CD4-positive, CD25-positive, alpha-beta regulatory T cell (primary cell): Measurements from ENCODE around the gene MAST2. TPM values are rescaled to one million over a fixed set of nuclear protein-coding genes. Genes with fewer than 3 reads are reported as not detected.

Experiments
- ATAC-seq, 2 donors: fragments of 150-1000 bp; cut with Tn5 transposase; one replicate each; pipeline ENCODE4 v1.10.0; 2021; ENCODE audit warnings: low read depth in 2 of 2, moderate number of reproducible peaks in 2 of 2, moderate library complexity in 1 of 2
- DNase-seq, 3 donors: peaks; one replicate each; pipeline versions ENCODE4 v3.0.0 to v3.0.0-alpha.2; 2012 to 2022; ENCODE audit warnings: mixed read lengths in 1 of 3
- H3K27ac ChIP-seq: one replicate; pipeline ENCODE4 v1.7.0; 2013; ENCODE audit warnings: mild to moderate bottlenecking, low read length; ENCODE audit not compliant: insufficient read depth, poor library complexity, severe bottlenecking
- H3K27me3 ChIP-seq: one replicate; pipeline ENCODE4 v1.7.0; 2013; ENCODE audit warnings: low read length; ENCODE audit not compliant: control insufficient read depth, insufficient read depth
- H3K36me3 ChIP-seq: one replicate; pipeline ENCODE4 v1.7.0; 2013; ENCODE audit warnings: mild to moderate bottlenecking, low read length, moderate library complexity; ENCODE audit not compliant: control insufficient read depth, insufficient read depth
- H3K4me1 ChIP-seq: 2 replicates; pipeline ENCODE4 v1.7.0; 2013; ENCODE audit warnings: mild to moderate bottlenecking, low read length; ENCODE audit not compliant: insufficient read depth, control insufficient read depth, poor library complexity, severe bottlenecking
- H3K4me3 ChIP-seq: one replicate; pipeline ENCODE4 v1.7.0; 2013; ENCODE audit warnings: low read depth, mild to moderate bottlenecking, low read length, moderate library complexity
- H3K9me3 ChIP-seq, 2 experiments: 1 replicate in 1 of 2; 2 replicates in 1 of 2; pipeline ENCODE4 v1.7.0; 2013; ENCODE audit warnings: low read length in 2 of 2, mild to moderate bottlenecking in 1 of 2, moderate library complexity in 1 of 2; ENCODE audit not compliant: control insufficient read depth in 2 of 2
- H3K27ac Mint-ChIP-seq, 3 donors: one replicate each; pipeline ENCODE4 v1.8.0; 2020 to 2022; ENCODE audit warnings: mild to moderate bottlenecking in 3 of 3, mixed read lengths in 3 of 3, moderate library complexity in 2 of 3
- H3K27me3 Mint-ChIP-seq: one replicate; pipeline ENCODE4 v1.8.0; 2022; ENCODE audit warnings: mild to moderate bottlenecking, mixed read lengths
- H3K36me3 Mint-ChIP-seq: one replicate; pipeline ENCODE4 v1.8.0; 2020; ENCODE audit warnings: mixed read lengths
- H3K4me1 Mint-ChIP-seq, 4 donors: one replicate each; pipeline ENCODE4 v1.8.0; 2020 to 2022; ENCODE audit warnings: mixed read lengths in 4 of 4, mild to moderate bottlenecking in 1 of 4
- H3K4me3 Mint-ChIP-seq, 4 donors: one replicate each; pipeline ENCODE4 v1.8.0; 2020 to 2022; ENCODE audit warnings: mild to moderate bottlenecking in 4 of 4, mixed read lengths in 4 of 4, moderate library complexity in 3 of 4
- H3K9me3 Mint-ChIP-seq, 7 donors: one replicate each; pipeline ENCODE4 v1.8.0; 2020 to 2022; ENCODE audit warnings: mixed read lengths in 7 of 7, mild to moderate bottlenecking in 3 of 7, moderate library complexity in 2 of 7
- polyA plus RNA-seq, 4 donors: library from polyadenylated mRNA; unstranded; fragments of 300-500 nt; fragmentation: Illumina TruSeq; gene quantifications; one replicate each; pipeline ENCODE4 v1.2.3, GENCODE V29; 2021
- total RNA-seq: library from RNA; stranded (reverse); gene quantifications from one replicate; pipeline ENCODE4 v1.2.3, GENCODE V29; 2022

MAST2 gene
- total and polyA plus RNA-seq, 5 donors from 2014 or later = 0.71 to 13.1 (median 1.8) TPM

DNA sequence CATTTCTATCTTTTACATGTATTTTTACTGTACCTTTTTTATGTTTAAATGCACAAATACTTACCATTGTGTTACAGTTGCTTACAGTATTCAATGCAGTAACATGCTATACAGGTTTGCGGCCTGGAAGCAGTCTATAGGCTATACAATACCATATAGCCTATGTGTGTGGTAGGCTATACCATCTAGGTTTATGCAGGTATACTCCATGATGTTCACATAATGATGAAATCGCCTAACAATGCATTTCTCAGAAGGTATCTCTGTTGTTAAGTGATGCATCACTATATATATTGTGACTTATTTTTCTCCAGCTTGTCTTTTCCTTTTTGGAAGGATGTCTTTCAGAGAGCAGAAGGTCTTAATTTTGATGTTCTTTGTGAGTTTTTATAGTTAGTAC lies 103.5 kb downstream of the MAST2 start:
- H3K27ac ChIP-seq = no peak overlapping the region
- Mint-ChIP-seq H3K36me3 (no peaks in the 10 kb centered on the region), H3K27me3 (no peaks in the 10 kb centered on the region), H3K9me3 (no peaks in the 10 kb centered on the region), H3K27ac (no peak overlapping the region), H3K4me3 (no peak overlapping the region), H3K4me1 (peaks cover 0 to 2% (median 0%) of the 10 kb centered on the region in 4 donors)
- no peak overlapping the region for H3K4me3 ChIP-seq
- H3K36me3 ChIP-seq = no peaks in the 10 kb centered on the region
- DNase-seq (no peak), ATAC-seq (no peak)
- H3K27me3 ChIP-seq = no peaks in the 10 kb centered on the region
- H3K9me3 ChIP-seq = no peaks in the 10 kb centered on the region
- H3K4me1 ChIP-seq = no peaks in the 10 kb centered on the region

DNA sequence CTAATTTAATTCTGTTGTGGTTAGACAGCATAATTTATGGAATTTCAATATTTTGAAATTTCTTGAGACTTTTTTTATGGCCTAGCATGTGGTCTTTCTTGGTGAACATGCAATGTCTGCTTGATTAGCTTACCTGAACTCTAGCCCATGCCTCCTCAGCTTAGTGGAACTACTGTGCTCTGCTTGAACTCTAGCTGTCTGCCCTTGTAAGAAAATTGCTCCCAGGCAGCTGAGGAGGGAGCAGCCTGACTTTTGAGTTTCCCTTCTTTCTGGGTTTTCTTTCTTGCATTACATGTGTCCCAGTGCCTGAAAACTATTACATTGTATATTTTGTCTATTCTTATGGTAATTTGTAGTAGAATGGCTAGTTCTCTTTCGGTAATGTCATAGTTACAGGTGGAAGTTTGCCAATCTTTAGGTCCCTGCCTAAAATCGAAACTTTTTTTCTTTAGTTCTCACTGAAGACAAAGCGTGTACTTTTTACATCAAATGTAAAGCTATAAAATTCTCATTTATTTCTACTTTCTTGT lies 105.3 kb downstream of the MAST2 start:
- H3K36me3 ChIP-seq = no peaks in the 10 kb centered on the region
- H3K27ac ChIP-seq = no peak overlapping the region
- no peak overlapping the region for H3K4me3 ChIP-seq
- no peaks in the 10 kb centered on the region for H3K9me3 Mint-ChIP-seq
- no peaks in the 10 kb centered on the region for H3K4me1 ChIP-seq
- H3K36me3 Mint-ChIP-seq = no peaks in the 10 kb centered on the region
- no peaks in the 10 kb centered on the region for H3K27me3 ChIP-seq
- no peak overlapping the region for H3K27ac Mint-ChIP-seq
- no peaks in the 10 kb centered on the region for H3K27me3 Mint-ChIP-seq
- peaks cover 0 to 2% (median 0%) of the 10 kb centered on the region in 4 donors for H3K4me1 Mint-ChIP-seq
- ATAC-seq = no peak
- H3K4me3 Mint-ChIP-seq = no peak overlapping the region
- DNase-seq = no peak
- no peaks in the 10 kb centered on the region for H3K9me3 ChIP-seq

DNA sequence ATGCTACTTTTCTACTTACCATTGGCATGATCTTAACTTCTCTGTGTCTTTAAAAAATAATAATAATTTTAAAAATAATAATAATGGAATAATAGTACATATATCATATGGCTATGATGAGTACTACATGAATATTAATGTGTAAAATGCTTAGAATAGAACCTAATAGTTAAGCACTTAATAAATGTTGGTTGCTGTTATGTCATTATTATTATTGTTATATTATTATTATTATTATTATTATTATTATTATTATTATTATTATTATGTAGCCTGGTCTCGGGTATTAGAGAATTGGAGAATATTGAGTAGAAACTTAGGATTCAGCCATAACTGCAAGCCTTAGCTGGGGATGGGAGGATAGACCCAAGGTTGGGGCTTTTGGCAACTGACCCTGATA lies 108.2 kb downstream of the MAST2 start:
- no peak overlapping the region for H3K27ac ChIP-seq
- no peaks in the 10 kb centered on the region for H3K9me3 ChIP-seq
- no peaks in the 10 kb centered on the region for H3K27me3 ChIP-seq
- DNase-seq (no peak), ATAC-seq (no peak)
- Mint-ChIP-seq H3K36me3 (no peaks in the 10 kb centered on the region), H3K4me1 (peaks cover 0 to 2% (median 0%) of the 10 kb centered on the region in 4 donors), H3K9me3 (no peaks in the 10 kb centered on the region), H3K4me3 (no peak overlapping the region), H3K27ac (no peak overlapping the region), H3K27me3 (no peaks in the 10 kb centered on the region)
- no peaks in the 10 kb centered on the region for H3K36me3 ChIP-seq
- no peaks in the 10 kb centered on the region for H3K4me1 ChIP-seq
- H3K4me3 ChIP-seq = no peak overlapping the region

DNA sequence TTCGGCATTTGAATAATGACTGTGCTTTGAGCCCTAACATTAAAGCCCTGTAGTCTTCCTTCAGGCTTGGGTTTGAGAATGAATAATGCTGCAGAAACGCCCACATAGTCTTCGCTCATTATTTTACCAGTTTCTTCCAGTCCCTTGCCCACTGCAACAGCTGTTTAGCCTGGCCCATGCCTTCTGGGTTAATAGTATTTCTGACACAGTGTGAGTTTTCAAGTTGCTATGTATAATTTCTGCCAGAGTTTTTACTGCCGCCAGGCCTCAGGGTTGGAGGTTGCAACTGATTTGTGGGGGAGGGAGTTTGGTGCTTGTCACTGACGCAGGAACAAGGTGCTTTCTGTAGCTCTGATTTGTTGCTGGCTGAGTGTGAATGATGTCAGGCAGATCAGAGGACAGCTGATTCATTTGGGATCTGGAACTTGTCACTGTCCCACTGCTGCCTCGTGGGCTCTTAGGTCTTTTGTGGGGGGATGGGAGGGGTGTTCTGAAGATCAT lies 109.8 kb downstream of the MAST2 start:
- peaks cover 5% of the 10 kb centered on the region for H3K36me3 Mint-ChIP-seq

DNA sequence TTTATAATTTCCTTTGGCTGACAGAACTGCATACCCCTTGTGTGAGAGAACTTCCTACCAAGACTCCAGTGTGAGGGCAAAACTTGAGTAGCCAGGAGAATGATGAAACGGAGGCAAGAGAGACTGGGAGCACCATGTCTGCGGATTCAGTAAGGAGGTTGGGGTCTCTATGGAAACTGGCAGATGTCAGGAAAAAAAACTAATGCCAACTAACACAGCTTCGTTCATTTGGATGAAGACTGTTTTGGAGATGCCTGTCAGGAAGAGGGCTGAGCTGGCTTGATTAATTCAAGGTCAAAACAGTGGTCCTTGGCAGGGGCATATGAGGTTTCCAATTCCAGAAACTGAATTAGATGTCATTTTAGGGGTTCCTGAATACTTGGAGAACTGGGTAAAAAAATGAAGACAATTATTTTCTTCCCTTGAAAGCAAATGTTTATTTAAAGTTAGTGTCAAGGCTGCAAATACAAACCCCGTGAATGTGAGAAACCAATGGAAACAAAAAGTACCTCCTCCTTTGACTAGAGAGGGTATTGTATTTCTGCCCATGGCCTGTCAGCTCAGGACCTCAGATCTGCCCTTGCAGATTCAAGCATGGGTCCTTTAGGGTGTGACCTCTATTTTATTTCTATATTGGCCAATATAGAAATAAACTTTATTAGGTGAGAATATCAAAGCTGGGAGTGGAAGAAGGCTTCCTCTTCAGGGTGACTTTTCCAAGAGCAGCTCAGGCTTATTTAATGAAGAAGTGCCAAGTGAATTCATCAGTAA lies 110.5 kb downstream of the MAST2 start:
- no peaks in the 10 kb centered on the region for H3K27me3 Mint-ChIP-seq
- DNase-seq (no peak), ATAC-seq (no peak)
- Histone ChIP-seq H3K27ac (no peak overlapping the region), H3K9me3 (no peaks in the 10 kb centered on the region), H3K27me3 (no peaks in the 10 kb centered on the region), H3K4me3 (no peak overlapping the region), H3K36me3 (no peaks in the 10 kb centered on the region), H3K4me1 (no peaks in the 10 kb centered on the region)
- no peak overlapping the region for H3K4me3 Mint-ChIP-seq
- H3K9me3 Mint-ChIP-seq = no peaks in the 10 kb centered on the region
- peaks cover 6% of the 10 kb centered on the region for H3K36me3 Mint-ChIP-seq
- no peaks in the 10 kb centered on the region for H3K4me1 Mint-ChIP-seq
- H3K27ac Mint-ChIP-seq = no peak overlapping the region

More for the DNA sequence above, 109.8 kb downstream of the MAST2 start:
- Mint-ChIP-seq H3K4me3 (no peak overlapping the region), H3K4me1 (no peaks in the 10 kb centered on the region), H3K27ac (peak overlapping the region in 1 of 3 donors; percentile 22), H3K9me3 (no peaks in the 10 kb centered on the region), H3K27me3 (no peaks in the 10 kb centered on the region)
- no peak overlapping the region for H3K27ac ChIP-seq
- no peaks in the 10 kb centered on the region for H3K36me3 ChIP-seq
- H3K4me3 ChIP-seq = no peak overlapping the region
- no peaks in the 10 kb centered on the region for H3K4me1 ChIP-seq
- no peak for ATAC-seq
- no peaks in the 10 kb centered on the region for H3K9me3 ChIP-seq
- H3K27me3 ChIP-seq = no peaks in the 10 kb centered on the region
- no peak for DNase-seq

DNA sequence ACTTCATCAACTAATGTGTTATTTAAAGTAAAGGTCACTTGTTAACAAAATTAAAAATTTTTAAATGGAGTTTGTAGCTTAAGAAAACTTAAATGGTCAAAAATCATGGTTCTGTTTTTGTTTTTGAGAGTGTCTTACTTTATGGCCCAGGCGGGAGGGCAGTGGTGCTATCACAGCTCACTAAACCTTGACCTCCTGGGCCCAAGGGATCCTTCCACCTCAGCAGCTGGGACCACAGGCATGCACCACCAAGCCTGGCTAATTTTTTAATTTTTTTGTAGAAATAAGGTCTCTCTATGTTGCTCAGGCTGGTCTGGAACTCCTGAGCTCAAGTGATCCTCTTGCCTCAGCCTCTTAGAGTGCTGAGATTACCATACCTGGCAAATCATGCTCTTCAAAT lies 111.4 kb downstream of the MAST2 start:
- no peaks in the 10 kb centered on the region for H3K4me1 ChIP-seq
- no peak for DNase-seq
- no peaks in the 10 kb centered on the region for H3K27me3 ChIP-seq
- no peaks in the 10 kb centered on the region for H3K9me3 ChIP-seq
- no peak overlapping the region for H3K27ac Mint-ChIP-seq
- H3K36me3 Mint-ChIP-seq = peaks cover 6% of the 10 kb centered on the region
- H3K27ac ChIP-seq = no peak overlapping the region
- H3K4me3 ChIP-seq = no peak overlapping the region
- ATAC-seq = no peak
- H3K4me3 Mint-ChIP-seq = no peak overlapping the region
- H3K27me3 Mint-ChIP-seq = no peaks in the 10 kb centered on the region
- no peaks in the 10 kb centered on the region for H3K36me3 ChIP-seq
- H3K9me3 Mint-ChIP-seq = no peaks in the 10 kb centered on the region
- no peaks in the 10 kb centered on the region for H3K4me1 Mint-ChIP-seq

DNA sequence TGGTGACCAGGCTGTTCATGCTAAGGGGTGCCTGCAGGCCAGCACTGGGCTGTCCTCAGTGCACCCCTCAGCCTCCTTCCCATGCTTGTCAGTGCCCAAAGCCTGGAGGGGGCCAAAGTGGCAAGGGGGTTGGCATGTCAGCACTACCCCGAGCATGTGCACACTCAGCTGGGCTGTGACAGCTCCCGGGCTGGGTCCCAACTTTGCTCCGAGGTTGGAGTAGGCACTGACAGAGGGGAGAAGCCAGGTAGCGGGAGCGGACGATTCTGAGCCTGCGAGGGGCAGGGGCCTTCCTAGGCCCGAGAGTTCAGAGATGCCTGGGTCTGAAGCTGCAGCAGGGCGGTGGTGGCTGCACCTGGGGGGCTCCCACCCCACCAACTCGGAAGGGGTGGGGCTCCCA lies 119.0 kb downstream of the MAST2 start:
- no peaks in the 10 kb centered on the region for H3K9me3 ChIP-seq
- H3K27me3 ChIP-seq = no peaks in the 10 kb centered on the region
- H3K27ac ChIP-seq = no peak overlapping the region
- DNase-seq (no peak), ATAC-seq (no peak)
- H3K9me3 Mint-ChIP-seq = no peaks in the 10 kb centered on the region
- no peaks in the 10 kb centered on the region for H3K27me3 Mint-ChIP-seq
- no peaks in the 10 kb centered on the region for H3K4me1 ChIP-seq
- H3K36me3 Mint-ChIP-seq = peaks cover 6% of the 10 kb centered on the region
- H3K4me3 ChIP-seq = no peak overlapping the region
- no peaks in the 10 kb centered on the region for H3K4me1 Mint-ChIP-seq
- H3K27ac Mint-ChIP-seq = no peak overlapping the region
- no peaks in the 10 kb centered on the region for H3K36me3 ChIP-seq
- no peak overlapping the region for H3K4me3 Mint-ChIP-seq

DNA sequence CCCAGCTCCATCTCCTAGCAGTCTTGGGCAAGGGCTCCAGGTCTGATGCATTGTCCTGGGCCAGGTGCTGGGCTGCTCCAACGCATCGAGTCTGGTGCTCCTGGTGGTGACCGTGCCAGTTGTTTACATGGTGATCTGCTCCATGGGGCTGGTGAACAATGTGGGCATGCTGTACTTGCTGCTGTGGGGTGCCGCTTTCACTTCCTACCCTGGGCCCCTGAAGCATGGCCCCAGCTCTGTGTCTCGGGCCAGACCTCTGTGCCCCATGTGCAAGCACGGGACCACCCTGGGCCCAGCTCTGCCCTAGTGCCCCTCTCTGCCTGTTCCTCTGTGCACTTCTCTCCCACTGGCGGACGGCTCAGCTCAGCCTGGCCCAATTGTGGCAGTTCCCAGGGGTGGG lies 119.4 kb downstream of the MAST2 start:
- Mint-ChIP-seq H3K9me3 (no peaks in the 10 kb centered on the region), H3K36me3 (peaks cover 5% of the 10 kb centered on the region)

More for the DNA sequence above, 119.4 kb downstream of the MAST2 start:
- H3K9me3 ChIP-seq = no peaks in the 10 kb centered on the region
- no peak for DNase-seq
- H3K36me3 ChIP-seq = no peaks in the 10 kb centered on the region
- no peaks in the 10 kb centered on the region for H3K27me3 ChIP-seq
- H3K27me3 Mint-ChIP-seq = no peaks in the 10 kb centered on the region
- no peak for ATAC-seq
- H3K4me1 ChIP-seq = no peaks in the 10 kb centered on the region
- no peak overlapping the region for H3K4me3 ChIP-seq
- H3K27ac Mint-ChIP-seq = no peak overlapping the region
- H3K4me3 Mint-ChIP-seq = no peak overlapping the region
- H3K27ac ChIP-seq = no peak overlapping the region
- H3K4me1 Mint-ChIP-seq = peaks cover 0 to under 1% (median 0%) of the 10 kb centered on the region in 4 donors
